SU-DHL-6 (cell line): Measurements from ENCODE around the gene FBRSL1.

Source experiments
- EZH2phosphoT487 ChIP-seq: fragments of 200-600 bp; sonication (generic), shearing (Covaris generic); conservative IDR thresholded peaks from 2 replicates; pipeline ENCODE4 v1.6.1; 2018; ENCODE audit warnings: mild to moderate bottlenecking, antibody characterized with exemption, low read length, moderate library complexity, mixed read lengths
- TF ChIP-seq, protein P1 (sequence below): fragments of 200-600 bp; sonication (generic); IDR thresholded peaks from one replicate; pipeline ENCODE4 v1.5.1; 2017; ENCODE audit warnings: antibody characterized with exemption, mild to moderate bottlenecking, low read length, moderate library complexity; ENCODE audit not compliant: insufficient read depth, poor library complexity, severe bottlenecking

DNA sequence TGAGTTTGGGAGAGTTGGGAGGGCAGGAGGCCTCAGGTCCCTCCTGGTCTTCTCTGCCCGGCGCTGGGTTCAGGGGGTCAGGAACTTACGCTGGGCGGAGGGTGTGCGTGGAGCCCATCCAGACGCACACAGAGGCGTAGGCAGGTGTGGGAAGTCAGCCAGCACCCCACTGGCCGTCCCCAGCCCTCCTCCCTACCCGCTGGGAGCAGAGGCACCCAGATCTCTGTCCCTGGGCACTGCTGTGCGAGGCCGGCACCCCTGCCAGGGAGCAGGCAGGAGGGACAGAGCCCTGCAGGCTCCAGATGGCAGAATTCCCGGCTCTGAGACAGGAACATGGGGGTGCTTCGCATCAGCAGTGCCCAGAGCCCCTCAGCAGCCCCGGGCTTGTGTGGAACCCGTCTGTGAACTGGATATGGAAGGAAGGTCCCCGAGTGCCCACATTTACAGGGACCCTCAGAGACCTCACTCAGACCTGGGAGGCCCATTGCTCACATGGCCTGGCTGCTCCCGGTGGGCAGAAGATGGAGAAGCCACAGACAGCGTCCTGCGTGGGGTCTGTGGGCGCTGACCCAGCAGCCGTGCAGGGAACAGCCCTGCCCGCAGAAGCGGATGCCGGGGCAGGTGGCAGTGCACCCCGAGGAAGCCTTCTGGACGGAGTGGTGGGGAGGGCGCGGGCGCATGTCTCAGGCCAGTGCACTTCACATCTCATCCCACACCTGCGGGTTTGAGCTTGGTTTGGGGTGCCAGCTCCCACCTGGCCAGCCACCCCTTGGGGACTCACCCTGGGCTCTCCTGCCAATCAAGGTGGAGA, 61.1 kb downstream of the FBRSL1 start:
- TF ChIP-seq, protein P1, sequence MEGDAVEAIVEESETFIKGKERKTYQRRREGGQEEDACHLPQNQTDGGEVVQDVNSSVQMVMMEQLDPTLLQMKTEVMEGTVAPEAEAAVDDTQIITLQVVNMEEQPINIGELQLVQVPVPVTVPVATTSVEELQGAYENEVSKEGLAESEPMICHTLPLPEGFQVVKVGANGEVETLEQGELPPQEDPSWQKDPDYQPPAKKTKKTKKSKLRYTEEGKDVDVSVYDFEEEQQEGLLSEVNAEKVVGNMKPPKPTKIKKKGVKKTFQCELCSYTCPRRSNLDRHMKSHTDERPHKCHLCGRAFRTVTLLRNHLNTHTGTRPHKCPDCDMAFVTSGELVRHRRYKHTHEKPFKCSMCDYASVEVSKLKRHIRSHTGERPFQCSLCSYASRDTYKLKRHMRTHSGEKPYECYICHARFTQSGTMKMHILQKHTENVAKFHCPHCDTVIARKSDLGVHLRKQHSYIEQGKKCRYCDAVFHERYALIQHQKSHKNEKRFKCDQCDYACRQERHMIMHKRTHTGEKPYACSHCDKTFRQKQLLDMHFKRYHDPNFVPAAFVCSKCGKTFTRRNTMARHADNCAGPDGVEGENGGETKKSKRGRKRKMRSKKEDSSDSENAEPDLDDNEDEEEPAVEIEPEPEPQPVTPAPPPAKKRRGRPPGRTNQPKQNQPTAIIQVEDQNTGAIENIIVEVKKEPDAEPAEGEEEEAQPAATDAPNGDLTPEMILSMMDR, result no peak
- no peak for TF ChIP-seq EZH2phosphoT487
